SK-N-DZ (cell line): ENCODE measurements around the gene TSPAN15.
"Not testable (repeated sequence)": the region's sequence is repeated elsewhere in the genome, so short reads cannot be mapped to it uniquely, and the experiment has no call there.

ENCODE experiments used
- DNase-seq: peaks from one replicate; pipeline ENCODE4 v3.0.0-alpha.2; 2015; ENCODE audit warnings: low spot score

The TSPAN15 gene

GRCh38 chr10:69486922-69487730, 35.9 kb downstream of the TSPAN15 start:
- DNase-seq = no peak

GRCh38 chr10:69488149-69488844, 37.0 kb downstream of the TSPAN15 start:
- DNase-seq = not testable (repeated sequence)

GRCh38 chr10:69488856-69489255, 37.6 kb downstream of the TSPAN15 start:
- DNase-seq = not testable (repeated sequence)

DNA sequence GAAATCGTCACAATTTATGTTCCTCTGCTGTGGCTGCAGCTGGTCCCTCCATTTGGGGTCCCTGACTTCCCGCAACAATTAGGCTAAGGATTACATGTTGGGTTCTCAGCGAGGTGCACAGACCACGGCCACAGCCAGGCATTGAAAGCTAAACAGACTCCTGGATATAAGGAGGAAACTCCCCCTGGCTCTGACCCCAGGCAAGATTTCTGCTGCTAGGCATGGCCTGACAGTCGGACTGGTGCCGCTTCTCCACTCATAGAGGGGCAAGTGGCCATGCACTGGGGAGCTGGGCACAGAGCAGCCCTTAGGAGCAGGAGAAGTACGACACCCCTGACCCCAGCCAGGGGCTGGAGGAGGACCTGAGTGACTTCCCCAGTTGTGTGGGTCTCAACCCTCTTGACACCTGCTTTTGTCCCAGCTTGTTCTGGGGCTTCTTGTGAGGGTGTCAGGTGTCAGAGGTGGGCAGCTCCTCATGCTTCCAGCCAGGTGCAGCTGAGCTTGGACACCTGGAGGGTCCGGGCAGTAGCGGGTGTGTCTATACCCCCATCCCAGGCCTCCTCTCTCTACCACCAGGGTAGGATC, 38.3 kb downstream of the TSPAN15 start:
- no peak for DNase-seq

- DNase-seq = no peak
These were observed 39.6 kb downstream of the TSPAN15 start for GRCh38 chr10:69490876-69491275.

GRCh38 chr10:69491611-69492010, 40.3 kb downstream of the TSPAN15 start:
- DNase-seq = no peak

DNA sequence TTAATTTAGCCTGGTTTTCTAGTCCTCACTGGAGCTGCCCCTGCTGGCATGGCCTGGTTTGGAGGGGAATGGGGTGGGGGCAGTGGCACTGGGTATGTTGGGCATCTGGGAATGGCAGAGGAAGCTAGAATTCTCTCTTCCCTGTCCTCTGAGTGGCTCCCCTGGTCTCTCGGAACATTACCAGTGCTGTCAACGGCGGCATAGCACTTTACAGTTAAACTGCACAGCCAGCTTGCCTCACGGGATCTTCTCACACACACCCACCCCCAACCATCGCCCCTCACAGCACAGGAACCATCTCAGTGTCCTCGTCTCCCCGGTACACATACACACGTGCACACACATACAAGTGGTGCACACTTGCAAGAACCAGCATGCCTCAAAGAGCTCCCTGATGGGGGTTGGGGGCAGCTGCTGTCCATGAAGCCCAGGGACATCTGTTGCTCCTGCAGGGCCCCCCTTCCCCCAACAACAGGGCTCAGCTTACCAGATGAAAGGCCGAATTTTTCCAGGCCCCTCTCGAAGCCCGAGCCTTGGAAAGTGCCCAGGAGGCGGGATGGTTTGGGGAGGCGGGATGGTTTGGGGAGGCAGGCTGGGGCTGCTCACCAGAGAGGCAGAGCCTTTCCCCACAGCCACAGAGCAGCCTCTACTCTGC, 41.0 kb downstream of the TSPAN15 start:
- no peak for DNase-seq

GRCh38 chr10:69492746-69493462, 41.6 kb downstream of the TSPAN15 start:
- no peak for DNase-seq

DNA sequence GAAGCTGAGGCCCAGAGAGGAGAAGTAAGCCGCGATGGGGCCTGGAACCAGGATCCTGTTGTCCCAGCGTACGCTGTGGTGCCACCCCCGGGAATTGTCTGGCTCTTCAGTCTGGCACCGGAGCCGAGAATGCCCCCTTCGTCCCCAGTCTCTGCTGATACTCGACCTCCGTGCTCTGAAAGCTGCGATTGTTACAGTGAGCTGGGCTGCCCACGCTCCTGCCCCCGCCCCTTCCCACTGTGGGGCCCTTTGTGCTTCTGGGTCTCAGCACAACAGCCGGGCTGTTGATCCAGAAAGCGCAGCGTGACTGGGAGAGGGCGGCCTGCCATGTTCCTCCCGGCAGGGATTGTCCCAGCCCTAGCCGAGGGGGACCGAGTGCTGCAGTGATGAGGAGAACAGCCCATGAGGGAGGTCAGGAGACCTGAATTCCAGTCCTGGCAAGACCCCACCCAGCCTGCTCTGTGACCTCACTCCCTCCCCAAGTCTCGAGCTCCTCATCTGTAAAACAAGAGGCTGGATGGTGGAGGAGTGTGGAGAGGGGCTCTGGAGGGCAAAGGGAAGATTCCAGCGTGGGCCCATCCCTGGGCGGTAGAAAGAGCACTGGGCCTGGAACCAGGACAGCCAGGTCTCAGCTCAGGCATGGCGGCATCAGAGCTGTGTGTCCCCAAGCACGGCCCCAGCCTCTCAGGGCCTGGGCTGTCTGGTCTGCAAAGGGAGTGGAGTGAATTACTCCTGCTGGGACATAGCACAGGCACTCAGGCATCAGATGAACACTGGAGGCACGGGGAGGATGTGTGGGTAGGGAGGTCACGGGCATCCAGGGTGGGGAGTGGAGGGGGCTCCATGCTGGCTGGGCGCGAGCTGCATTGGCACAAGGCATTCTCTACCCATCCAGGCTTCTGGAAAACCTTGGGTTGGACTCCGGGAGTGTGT, 43.6 kb downstream of the TSPAN15 start:
- no peak for DNase-seq

GRCh38 chr10:69495666-69496065, 44.4 kb downstream of the TSPAN15 start:
- no peak for DNase-seq

DNA sequence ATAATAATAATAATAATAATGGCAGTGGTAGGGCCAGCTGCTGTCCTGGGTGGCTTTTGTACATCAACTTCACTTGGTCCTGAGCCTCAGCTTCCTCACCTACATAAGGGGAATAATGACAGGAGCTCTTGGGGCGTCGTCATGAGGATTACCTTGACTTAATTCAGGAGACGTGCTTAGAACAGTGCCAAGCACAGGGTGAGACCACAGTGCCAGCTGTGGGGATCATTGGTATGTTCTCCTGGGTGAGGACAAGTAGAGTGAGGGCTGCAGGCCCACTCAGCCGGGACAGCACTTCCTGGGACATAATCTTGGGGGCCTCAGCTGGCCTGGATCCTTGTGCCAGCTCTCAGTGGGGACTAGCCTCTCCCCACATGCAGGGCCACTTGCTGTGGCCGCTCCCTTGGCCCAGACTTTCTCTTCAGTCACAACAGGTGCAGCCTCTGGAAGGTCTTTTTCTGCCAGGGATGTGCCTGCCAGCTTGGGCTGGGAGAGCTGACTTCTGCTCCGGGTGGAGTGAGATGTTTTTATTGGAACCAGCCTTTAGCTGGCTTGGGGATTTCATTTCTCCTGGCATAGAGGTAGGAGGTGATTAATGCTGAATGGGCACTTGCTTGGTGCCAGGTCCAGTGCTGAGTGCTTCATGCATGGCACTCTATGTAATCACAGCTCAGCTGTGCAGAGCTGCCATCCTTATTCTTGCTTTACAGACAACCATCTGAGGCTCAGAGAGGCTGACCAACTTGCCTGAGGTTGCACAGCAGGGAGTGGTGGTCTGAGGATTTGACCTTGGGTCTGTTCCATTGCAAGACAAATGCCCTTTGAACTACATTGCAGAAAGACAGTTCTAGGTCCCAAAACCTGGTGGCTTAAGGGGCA, 45.3 kb downstream of the TSPAN15 start:
- DNase-seq = no peak

GRCh38 chr10:69497231-69497561, 45.9 kb downstream of the TSPAN15 start:
- no peak for DNase-seq

DNA sequence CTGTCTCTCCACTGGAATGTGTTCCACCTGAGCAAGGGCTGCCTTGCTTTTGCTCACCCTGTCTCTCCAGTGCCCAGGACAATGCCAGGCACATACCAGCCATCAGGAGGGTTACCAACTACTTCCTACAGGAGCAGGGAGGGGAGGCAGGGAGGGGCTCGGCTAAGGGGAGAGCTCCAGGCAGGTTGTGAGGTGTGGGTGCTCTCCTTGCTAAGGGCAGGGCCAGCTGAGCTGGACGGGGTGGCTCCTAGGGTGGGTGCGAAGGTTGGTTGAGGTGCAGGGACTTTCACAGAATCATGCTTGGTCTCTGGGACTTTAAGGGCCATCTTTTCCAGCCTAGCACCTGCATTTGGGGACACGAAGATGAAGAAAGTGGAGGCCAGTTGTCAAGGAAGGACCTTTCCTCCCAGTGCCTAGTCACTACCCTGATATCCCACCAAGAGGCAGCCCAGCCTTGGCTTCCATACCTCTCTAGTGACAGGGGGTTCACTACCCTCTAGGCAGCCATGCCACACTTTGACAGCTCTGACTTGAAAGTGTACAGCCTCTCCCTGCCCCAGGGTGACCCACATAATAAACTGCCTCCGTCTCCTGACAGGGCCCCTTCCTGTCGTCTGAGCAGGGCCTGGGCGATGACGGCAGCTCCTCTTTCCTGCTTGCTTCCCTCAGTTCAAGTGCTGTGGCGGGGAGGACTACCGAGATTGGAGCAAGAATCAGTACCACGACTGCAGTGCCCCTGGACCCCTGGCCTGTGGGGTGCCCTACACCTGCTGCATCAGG, 46.5 kb downstream of the TSPAN15 start:
- DNase-seq = no peak

- no peak for DNase-seq
These were observed 47.6 kb downstream of the TSPAN15 start for GRCh38 chr10:69498711-69499471.

- no peak for DNase-seq
These were observed 48.7 kb downstream of the TSPAN15 start for GRCh38 chr10:69499726-69500689.

DNA sequence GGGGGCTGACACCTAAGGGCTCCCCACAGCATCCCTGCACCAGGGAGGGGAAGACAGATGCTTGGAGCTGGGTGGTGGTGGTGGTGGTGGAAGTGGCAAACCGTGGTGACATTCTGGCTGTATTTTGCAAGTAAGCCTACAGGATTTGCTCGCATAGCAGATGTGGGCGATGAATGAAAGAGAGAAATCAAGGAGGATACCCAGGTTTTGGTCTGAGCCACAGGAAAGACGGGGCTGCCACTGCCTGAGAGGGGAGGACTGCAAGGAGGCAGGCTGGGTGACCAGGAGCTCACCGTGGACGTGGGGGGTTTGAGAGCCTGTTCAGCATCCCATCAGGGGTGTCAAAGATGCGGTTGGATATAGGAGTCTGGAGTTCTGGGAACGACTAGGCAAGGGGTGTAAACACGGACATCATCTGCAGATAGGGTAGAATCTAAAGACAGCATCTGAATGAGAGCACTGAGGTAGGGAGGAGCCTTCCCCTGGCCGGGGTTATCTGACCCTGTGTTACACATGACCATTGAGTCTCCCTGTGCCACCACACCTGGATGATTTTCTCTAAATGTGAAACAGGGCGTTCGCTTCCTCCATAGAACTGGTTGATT, 49.7 kb downstream of the TSPAN15 start:
- no peak for DNase-seq
